ENCODE measurements around the gene PPARG. TPM values are rescaled to one million over a fixed set of nuclear protein-coding genes. Genes with fewer than 3 reads are reported as not detected.

Gene PPARG
- polyA plus RNA-seq (2011; rRNA removed) (43.1 and 51.0 TPM in 2 replicates), polyA plus RNA-seq (2017; fragmentation: RNase III; extraction: RNeasy Plus Mini Kit Qiagen cat#74134 plus additional on column Dnase treatment) (34.6 to 38.9 TPM (median 35.2 TPM) in 3 replicates), polyA minus RNA-seq (2011; rRNA and poly(A)+ RNA removed) (51.3 and 55.0 TPM in 2 replicates)
- 15.6 and 18.4 TPM in 2 replicates for polyA plus RNA-seq (2012; cell fraction: cytosol; rRNA removed)
- 8.5 and 10.5 TPM in 2 replicates for polyA plus RNA-seq (2012; cell fraction: nucleus; rRNA removed)

DNA sequence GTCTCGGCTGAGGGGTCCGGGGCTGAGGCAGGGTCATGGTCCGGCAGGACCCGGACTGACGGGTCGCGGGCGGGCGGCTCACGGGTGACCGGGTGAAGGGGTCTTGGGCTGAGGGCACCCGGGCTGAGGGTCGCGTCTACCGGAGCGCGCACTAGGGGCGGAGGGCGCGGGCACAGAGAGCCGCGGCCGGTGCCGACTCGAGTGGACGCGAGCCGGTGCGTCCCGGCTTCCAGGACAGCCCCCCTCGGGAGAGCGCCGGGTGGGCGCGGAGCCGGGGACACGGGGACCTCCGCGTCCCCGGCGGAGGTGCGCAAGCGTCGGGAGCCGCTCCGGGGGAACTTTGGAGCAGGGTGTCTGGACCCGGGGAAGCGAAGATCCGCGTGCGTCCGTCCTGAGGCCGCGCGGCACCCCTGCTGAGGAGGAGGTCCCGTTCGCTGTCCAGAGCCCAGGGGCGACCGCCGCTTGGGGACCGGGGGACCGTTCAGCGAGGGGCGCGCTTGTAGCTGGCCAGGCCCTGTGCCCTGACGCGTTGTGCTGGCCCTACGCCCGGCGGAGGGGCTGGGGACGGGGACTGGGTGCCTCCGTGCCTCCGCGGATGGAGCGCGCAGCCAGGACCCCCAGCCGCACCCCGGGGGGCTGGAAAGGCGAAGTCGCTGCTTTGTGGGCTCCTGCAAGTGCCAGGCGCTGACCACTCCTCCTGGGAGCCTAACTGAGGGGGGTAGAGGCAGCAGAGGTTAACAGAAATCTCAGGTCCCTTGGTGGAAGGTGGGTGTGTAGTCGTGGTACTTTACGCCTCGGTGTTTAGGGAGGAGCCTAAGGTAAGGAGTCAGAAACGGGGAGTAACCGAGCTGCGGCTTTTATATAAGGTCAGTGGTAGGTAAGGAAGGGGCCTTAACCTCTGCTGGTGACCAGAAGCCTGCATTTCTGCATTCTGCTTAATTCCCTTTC lies at the start of gene PPARG:
TSS of gene PPARG (plus strand) at position 889 of the 948 bp plus-strand sequence. CDS start 90,642 bp downstream, outside the sequence.
- H3K9me3 ChIP-seq, result no peaks in the 10 kb centered on the region
- peak within 1 kb of the TSS; percentile 97 to 100 for H3K27ac ChIP-seq
- TF ChIP-seq CHD4 (IDR thresholded peaks at IDR 0.05; ENCODE audit: borderline replicate concordance) (no peak), POLR2AphosphoS2 (conservative IDR thresholded peaks at IDR 0.05; ENCODE audit: low read length) (no peak), EHMT2 (IDR thresholded peaks at IDR 0.05; ENCODE audit: low read depth) (no peak), KDM1A (IDR thresholded peaks at IDR 0.05; ENCODE audit: low read depth) (no peak), MYC (IDR thresholded peaks at IDR 0.05; ENCODE audit: borderline replicate concordance, low read length) (peak; percentile 15; the same call in 1 of the 2 replicates), PHF8 (IDR thresholded peaks at IDR 0.05; ENCODE audit: borderline replicate concordance, low read depth) (peak; percentile 65), RAD21 (conservative IDR thresholded peaks at IDR 0.05 in 1 of 2, IDR thresholded peaks at IDR 0.05 in 1 of 2) (peak in 1 of 2 experiments; percentile 27; a peak in 2 of 5 replicates)
- TF ChIP-seq, protein P1, sequence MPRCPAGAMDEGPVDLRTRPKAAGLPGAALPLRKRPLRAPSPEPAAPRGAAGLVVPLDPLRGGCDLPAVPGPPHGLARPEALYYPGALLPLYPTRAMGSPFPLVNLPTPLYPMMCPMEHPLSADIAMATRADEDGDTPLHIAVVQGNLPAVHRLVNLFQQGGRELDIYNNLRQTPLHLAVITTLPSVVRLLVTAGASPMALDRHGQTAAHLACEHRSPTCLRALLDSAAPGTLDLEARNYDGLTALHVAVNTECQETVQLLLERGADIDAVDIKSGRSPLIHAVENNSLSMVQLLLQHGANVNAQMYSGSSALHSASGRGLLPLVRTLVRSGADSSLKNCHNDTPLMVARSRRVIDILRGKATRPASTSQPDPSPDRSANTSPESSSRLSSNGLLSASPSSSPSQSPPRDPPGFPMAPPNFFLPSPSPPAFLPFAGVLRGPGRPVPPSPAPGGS (IDR thresholded peaks at IDR 0.05), result 0 out of 3 replicates have a peak, but pooled peaks have one; percentile 24
- TF ChIP-seq, protein P2, sequence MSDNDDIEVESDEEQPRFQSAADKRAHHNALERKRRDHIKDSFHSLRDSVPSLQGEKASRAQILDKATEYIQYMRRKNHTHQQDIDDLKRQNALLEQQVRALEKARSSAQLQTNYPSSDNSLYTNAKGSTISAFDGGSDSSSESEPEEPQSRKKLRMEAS (IDR thresholded peaks at IDR 0.05), result peak; percentile 53
- peak within 1 kb of the TSS; percentile 96 for H3K4me3 ChIP-seq
- FAIRE-seq (no peak), DNase-seq (ENCODE audit: low read depth in 1 of 2, low spot score in 1 of 2) (peak; percentile 69 to 84), ATAC-seq (peak; percentile 82 to 92)
- ChIA-PET POLR2A (interaction anchor here (0.6 to 1.7 kb wide), 5 partner anchors 8 to 196 kb away, joined by 3 to 4 read pairs (median 3); partner anchors contain the start of gene TSEN2), CTCF (interaction anchor here (0.6 to 3.9 kb wide), 13 partner anchors 8 to 194 kb away, joined by 3 to 27 read pairs (median 3); no protein-coding TSS in a partner anchor)
- H3K4me1 ChIP-seq, result peaks cover 37% of the 10 kb centered on the region
- peak within 1 kb of the TSS; percentile 71 for H3K4me2 ChIP-seq
- 0% methylated on average over 13 of the region's 87 CpGs for WGBS (ENCODE audit: missing lambda C conversion rate)

DNA sequence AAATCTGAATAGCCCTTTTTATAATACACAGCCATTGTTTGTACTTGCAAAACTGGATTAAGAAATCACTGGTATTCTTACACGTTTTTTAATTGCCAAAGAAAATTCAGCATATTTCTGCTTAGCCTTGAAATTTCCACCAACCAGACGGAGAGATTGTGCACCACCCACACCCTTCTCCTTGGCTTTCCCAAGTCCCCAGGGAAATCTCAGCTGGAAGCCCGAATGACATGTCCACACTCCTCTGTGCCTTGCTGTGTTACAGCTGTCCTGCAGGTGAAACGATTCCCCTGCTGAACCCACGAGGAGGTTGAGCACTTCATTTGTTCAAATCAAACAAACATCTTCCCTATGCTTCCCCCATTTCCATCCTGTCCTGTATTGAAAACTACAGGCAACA lies 49.6 kb upstream of the PPARG start:
- 32% methylated on average over 5 of the region's 5 CpGs for WGBS (ENCODE audit: missing lambda C conversion rate)
- CTCF ChIA-PET, result interaction anchor here (1.5 kb wide), 1 partner anchor 240 kb away, joined by 4 read pairs; no protein-coding TSS in a partner anchor

More for the DNA sequence above, 49.6 kb upstream of the PPARG start:
- TF ChIP-seq JUNB (IDR thresholded peaks at IDR 0.05) (no peak), NFE2L2 (conservative IDR thresholded peaks at IDR 0.05; ENCODE audit: low read length) (no peak), CBX8 (IDR thresholded peaks at IDR 0.05) (no peak), EHF (CRISPR knock-in tag; IDR thresholded peaks at IDR 0.05) (no peak), SREBF2 (IDR thresholded peaks at IDR 0.05) (no peak), RARB (CRISPR knock-in tag; IDR thresholded peaks at IDR 0.05) (no peak), RFX5 (IDR thresholded peaks at IDR 0.05) (no peak), CHD2 (IDR thresholded peaks at IDR 0.05; ENCODE audit: low read length, partially characterized antibody) (no peak), SMC3 (IDR thresholded peaks at IDR 0.05) (no peak), TFCP2L1 (CRISPR knock-in tag; IDR thresholded peaks at IDR 0.05) (no peak), MYC (IDR thresholded peaks at IDR 0.05; ENCODE audit: borderline replicate concordance, low read length) (no peak), MAFK (IDR thresholded peaks at IDR 0.05; ENCODE audit: partially characterized antibody) (no peak), ZFP36 (IDR thresholded peaks at IDR 0.05; ENCODE audit: borderline replicate concordance, partially characterized antibody) (no peak)
- TF ChIP-seq, protein P3, sequence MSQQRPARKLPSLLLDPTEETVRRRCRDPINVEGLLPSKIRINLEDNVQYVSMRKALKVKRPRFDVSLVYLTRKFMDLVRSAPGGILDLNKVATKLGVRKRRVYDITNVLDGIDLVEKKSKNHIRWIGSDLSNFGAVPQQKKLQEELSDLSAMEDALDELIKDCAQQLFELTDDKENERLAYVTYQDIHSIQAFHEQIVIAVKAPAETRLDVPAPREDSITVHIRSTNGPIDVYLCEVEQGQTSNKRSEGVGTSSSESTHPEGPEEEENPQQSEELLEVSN (IDR thresholded peaks at IDR 0.05; ENCODE audit: borderline replicate concordance, low read depth), result no peak
- TF ChIP-seq, protein P4, sequence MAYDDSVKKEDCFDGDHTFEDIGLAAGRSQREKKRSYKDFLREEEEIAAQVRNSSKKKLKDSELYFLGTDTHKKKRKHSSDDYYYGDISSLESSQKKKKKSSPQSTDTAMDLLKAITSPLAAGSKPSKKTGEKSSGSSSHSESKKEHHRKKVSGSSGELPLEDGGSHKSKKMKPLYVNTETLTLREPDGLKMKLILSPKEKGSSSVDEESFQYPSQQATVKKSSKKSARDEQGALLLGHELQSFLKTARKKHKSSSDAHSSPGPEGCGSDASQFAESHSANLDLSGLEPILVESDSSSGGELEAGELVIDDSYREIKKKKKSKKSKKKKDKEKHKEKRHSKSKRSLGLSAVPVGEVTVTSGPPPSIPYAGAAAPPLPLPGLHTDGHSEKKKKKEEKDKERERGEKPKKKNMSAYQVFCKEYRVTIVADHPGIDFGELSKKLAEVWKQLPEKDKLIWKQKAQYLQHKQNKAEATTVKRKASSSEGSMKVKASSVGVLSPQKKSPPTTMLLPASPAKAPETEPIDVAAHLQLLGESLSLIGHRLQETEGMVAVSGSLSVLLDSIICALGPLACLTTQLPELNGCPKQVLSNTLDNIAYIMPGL (CRISPR knock-in tag; IDR thresholded peaks at IDR 0.05; ENCODE audit: borderline replicate concordance), result no peak
- TF ChIP-seq, protein P5, sequence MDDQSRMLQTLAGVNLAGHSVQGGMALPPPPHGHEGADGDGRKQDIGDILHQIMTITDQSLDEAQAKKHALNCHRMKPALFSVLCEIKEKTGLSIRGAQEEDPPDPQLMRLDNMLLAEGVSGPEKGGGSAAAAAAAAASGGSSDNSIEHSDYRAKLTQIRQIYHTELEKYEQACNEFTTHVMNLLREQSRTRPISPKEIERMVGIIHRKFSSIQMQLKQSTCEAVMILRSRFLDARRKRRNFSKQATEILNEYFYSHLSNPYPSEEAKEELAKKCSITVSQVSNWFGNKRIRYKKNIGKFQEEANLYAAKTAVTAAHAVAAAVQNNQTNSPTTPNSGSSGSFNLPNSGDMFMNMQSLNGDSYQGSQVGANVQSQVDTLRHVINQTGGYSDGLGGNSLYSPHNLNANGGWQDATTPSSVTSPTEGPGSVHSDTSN (IDR thresholded peaks at IDR 0.05), result no peak
- Histone ChIP-seq H3K4me2 (no peak overlapping the region), H3K4me1 (peaks cover 11% of the 10 kb centered on the region; the same call in 1 of the 3 replicates), H3K9me3 (no peaks in the 10 kb centered on the region), H3K27ac (no peak overlapping the region), H3K4me3 (no peak overlapping the region)
- POLR2A ChIA-PET, result no interaction called here
- no peak; a peak in 1 of 6 replicates for ATAC-seq
- FAIRE-seq, result no peak
- no peak for DNase-seq (ENCODE audit: low read depth in 1 of 2, low spot score in 1 of 2)
